Erythroblast (primary cell): ENCODE measurements around the gene CALML5.

Experiments
- GATA1 ChIP-seq: IDR thresholded peaks from 2 replicates; pipeline ENCODE4 v1.6.1; 2011; ENCODE audit warnings: low read depth, mild to moderate bottlenecking, control low read depth, low read length, moderate library complexity
- POLR2A ChIP-seq: IDR thresholded peaks from 2 replicates; pipeline ENCODE4 v1.6.1; 2011; ENCODE audit warnings: mild to moderate bottlenecking, low read length

DNA sequence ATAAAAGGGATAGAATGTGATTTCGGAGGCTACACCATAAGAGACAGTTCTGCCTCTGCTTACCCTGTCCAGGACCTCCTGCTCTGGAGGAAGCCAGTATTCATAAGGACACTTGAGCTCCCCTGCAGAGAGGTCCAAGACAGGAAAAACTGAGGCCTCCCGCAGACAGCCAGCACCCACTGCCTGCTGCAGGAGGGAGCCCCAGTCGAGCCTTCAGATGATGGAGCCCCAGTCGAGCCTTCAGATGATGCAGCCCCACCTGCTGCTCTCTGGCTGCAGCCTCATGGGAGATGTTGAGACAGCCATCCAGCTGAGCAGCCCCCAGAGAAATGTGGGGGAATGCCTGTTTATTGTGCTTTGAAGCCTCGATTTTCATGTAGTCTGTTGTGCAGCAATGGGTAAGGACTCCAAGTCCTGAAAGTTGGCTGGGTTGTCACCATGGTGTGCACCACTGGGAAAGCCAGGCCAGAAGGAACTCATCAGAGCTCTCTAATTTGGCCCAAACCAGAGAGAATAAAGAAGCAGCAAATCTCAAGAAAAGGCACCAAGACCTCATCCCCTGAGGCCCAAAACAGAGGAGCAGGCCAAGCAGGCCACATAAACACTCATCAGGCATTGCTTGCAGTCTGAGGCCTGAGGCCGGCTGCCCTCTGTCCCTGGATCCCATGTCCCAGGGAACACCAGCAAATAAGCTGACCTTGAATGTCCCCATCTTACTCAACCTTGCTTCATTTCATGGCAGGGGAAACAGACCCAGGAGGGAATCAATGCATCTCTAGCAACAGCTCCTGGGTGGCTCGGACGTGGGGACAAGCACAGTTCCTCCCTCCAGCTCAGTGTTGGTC, 30.9 kb downstream of the CALML5 start:
- TF ChIP-seq POLR2A: no peak
- no peak for TF ChIP-seq GATA1
